Esophagus muscularis mucosa (tissue), 4 donors: ENCODE results near the gene MBD5.

Experiments used
- CTCF ChIP-seq, 3 experiments: fragments of 200-600 bp in 2 of 3; fragments of 450-650 bp in 1 of 3; sonication (generic) in 2 of 3; IDR thresholded peaks; one replicate each; pipeline ENCODE4 v1.5.1; 2017 to 2019; ENCODE audit warnings: antibody characterized with exemption in 3 of 3, mild to moderate bottlenecking in 2 of 3, moderate library complexity in 1 of 3
- EP300 ChIP-seq: sonication (generic); formaldehyde crosslinking; IDR thresholded peaks from one replicate; pipeline ENCODE4 v1.6.1; 2017; ENCODE audit warnings: antibody characterized with exemption
- POLR2A ChIP-seq: fragments of 450-650 bp; IDR thresholded peaks from one replicate; pipeline ENCODE4 v1.6.1; 2017; ENCODE audit warnings: antibody characterized with exemption, moderate library complexity, mild to moderate bottlenecking, low read depth
- POLR2AphosphoS5 ChIP-seq, 2 donors: sonication (generic); formaldehyde crosslinking; IDR thresholded peaks; one replicate each; pipeline ENCODE4 v1.6.1; 2017; ENCODE audit warnings: antibody characterized with exemption in 2 of 2

- no peak for TF ChIP-seq CTCF (IDR thresholded peaks at IDR 0.05)
- TF ChIP-seq POLR2A, result no peak
- no peak for TF ChIP-seq POLR2AphosphoS5 (IDR thresholded peaks at IDR 0.05)
- no peak for TF ChIP-seq EP300
Observed at GRCh38 chr2:148252646-148253045, 231.8 kb downstream of the MBD5 start.
